NT2/D1 (cell line): ENCODE measurements around the gene MOV10.

Source experiments
- SUZ12 ChIP-seq: IDR thresholded peaks from 2 replicates; pipeline ENCODE4 v1.6.1; 2011; ENCODE audit not compliant: insufficient read length, insufficient read depth; ENCODE audit errors: extremely low read depth
- YY1 ChIP-seq: IDR thresholded peaks from 2 replicates; pipeline ENCODE4 v1.6.1; 2011; ENCODE audit not compliant: insufficient read length, insufficient read depth
- ZNF274 ChIP-seq: IDR thresholded peaks from 2 replicates; pipeline ENCODE4 v1.6.1; 2011; ENCODE audit warnings: mild to moderate bottlenecking, low read depth, low read length

GRCh38 chr1:112716133-112716720 lies 41.8 kb downstream of the MOV10 start:
- TF ChIP-seq YY1 (no peak), ZNF274 (no peak), SUZ12 (no peak)
